H9 (cell line): ENCODE measurements around the gene KCNMA1. TPM values are rescaled to one million over a fixed set of nuclear protein-coding genes. Genes with fewer than 3 reads are reported as not detected.

Source experiments
- DNase-seq: peaks from one replicate; pipeline ENCODE4 v3.0.0-alpha.2; 2017
- H2AFZ ChIP-seq: one replicate; pipeline ENCODE4 v1.6.1; 2013; ENCODE audit warnings: mild to moderate bottlenecking, low read length, control low read depth, moderate library complexity
- H2AK5ac ChIP-seq: 2 replicates; pipeline ENCODE4 v1.6.1; 2013; ENCODE audit warnings: low read length, control low read depth, mixed read lengths; ENCODE audit not compliant: insufficient read length
- H2BK120ac ChIP-seq: one replicate; pipeline ENCODE4 v1.6.1; 2013; ENCODE audit warnings: low read depth, mild to moderate bottlenecking, low read length, control low read depth, inconsistent platforms; ENCODE audit not compliant: poor library complexity, severe bottlenecking
- H2BK12ac ChIP-seq: 2 replicates; pipeline ENCODE4 v1.6.1; 2013; ENCODE audit warnings: low read length, control low read depth, mixed read lengths, low read depth; ENCODE audit not compliant: insufficient read length
- H2BK15ac ChIP-seq: 2 replicates; pipeline ENCODE4 v1.6.1; 2013; ENCODE audit warnings: low read depth, low read length, control low read depth
- H2BK20ac ChIP-seq: one replicate; pipeline ENCODE4 v1.6.1; 2013; ENCODE audit warnings: low read depth, mild to moderate bottlenecking, low read length, control low read depth, inconsistent platforms; ENCODE audit not compliant: poor library complexity, severe bottlenecking
- H2BK5ac ChIP-seq: 2 replicates; pipeline ENCODE4 v1.6.1; 2013; ENCODE audit warnings: low read length, control low read depth, mixed read lengths; ENCODE audit not compliant: insufficient read length
- H3K14ac ChIP-seq: 2 replicates; pipeline ENCODE4 v1.6.1; 2013; ENCODE audit warnings: low read length, control low read depth; ENCODE audit not compliant: insufficient read depth
- H3K18ac ChIP-seq: 2 replicates; pipeline ENCODE4 v1.6.1; 2013; ENCODE audit warnings: low read depth, mild to moderate bottlenecking, mixed read lengths, low read length, control low read depth; ENCODE audit not compliant: insufficient read length
- H3K23ac ChIP-seq: 2 replicates; pipeline ENCODE4 v1.6.1; 2013; ENCODE audit warnings: low read length, control low read depth, mixed read lengths, low read depth; ENCODE audit not compliant: insufficient read length
- H3K23me2 ChIP-seq: 2 replicates; pipeline ENCODE4 v1.6.1; 2013; ENCODE audit warnings: low read depth, mild to moderate bottlenecking, mixed read lengths, low read length, control low read depth; ENCODE audit not compliant: insufficient read length, poor library complexity, severe bottlenecking
- H3K27ac ChIP-seq: 2 replicates; pipeline ENCODE4 v1.5.1; 2013; ENCODE audit warnings: low read length, control low read depth, mixed read lengths, low read depth; ENCODE audit not compliant: insufficient read length
- H3K27me3 ChIP-seq: 2 replicates; pipeline ENCODE4 v1.6.1; 2013; ENCODE audit warnings: low read length, control low read depth, inconsistent platforms; ENCODE audit not compliant: insufficient read depth
- H3K4ac ChIP-seq: 2 replicates; pipeline ENCODE4 v1.6.1; 2013; ENCODE audit warnings: low read depth, mild to moderate bottlenecking, control low read depth, inconsistent platforms, low read length, moderate library complexity
- H3K4me1 ChIP-seq: 2 replicates; pipeline ENCODE4 v1.6.1; 2013; ENCODE audit warnings: low read length, control low read depth, inconsistent platforms; ENCODE audit not compliant: insufficient read depth
- H3K4me2 ChIP-seq: 2 replicates; pipeline ENCODE4 v1.6.1; 2013; ENCODE audit warnings: low read length, control low read depth, mixed read lengths; ENCODE audit not compliant: insufficient read length, insufficient read depth
- H3K56ac ChIP-seq: 2 replicates; pipeline ENCODE4 v1.6.1; 2013; ENCODE audit warnings: low read depth, mild to moderate bottlenecking, mixed read lengths, low read length, control low read depth; ENCODE audit not compliant: insufficient read length
- H3K79me1 ChIP-seq: 2 replicates; pipeline ENCODE4 v1.6.1; 2013; ENCODE audit warnings: low read depth, mild to moderate bottlenecking, moderate library complexity, low read length, control low read depth, inconsistent platforms; ENCODE audit not compliant: insufficient read depth, poor library complexity, severe bottlenecking
- H3K79me2 ChIP-seq: 2 replicates; pipeline ENCODE4 v1.6.1; 2013; ENCODE audit warnings: low read length, control low read depth, inconsistent platforms; ENCODE audit not compliant: insufficient read depth
- H3K9ac ChIP-seq: 2 replicates; pipeline ENCODE4 v1.6.1; 2013; ENCODE audit warnings: low read length, control low read depth, mixed read lengths; ENCODE audit not compliant: insufficient read length; ENCODE audit errors: extremely low read depth
- H3K9me3 ChIP-seq: one replicate; pipeline ENCODE4 v1.6.1; 2013; ENCODE audit warnings: low read depth, low read length, inconsistent platforms; ENCODE audit not compliant: control insufficient read depth
- H3T11ph ChIP-seq: one replicate; pipeline ENCODE4 v1.6.1; 2013; ENCODE audit warnings: mild to moderate bottlenecking, low read length, control low read depth, inconsistent platforms
- H4K20me1 ChIP-seq: one replicate; pipeline ENCODE4 v1.6.1; 2013; ENCODE audit not compliant: control insufficient read depth, insufficient read length, insufficient read depth
- H4K5ac ChIP-seq: 2 replicates; pipeline ENCODE4 v1.6.1; 2013; ENCODE audit warnings: low read depth, mild to moderate bottlenecking, mixed read lengths, low read length, control low read depth; ENCODE audit not compliant: insufficient read length
- H4K8ac ChIP-seq: replicated peaks from 2 replicates; pipeline ENCODE4 v1.6.1; 2013; ENCODE audit warnings: low read length, control low read depth, mixed read lengths, low read depth; ENCODE audit not compliant: insufficient read length
- H4K91ac ChIP-seq: 2 replicates; pipeline ENCODE4 v1.6.1; 2013; ENCODE audit warnings: low read depth, mild to moderate bottlenecking, moderate library complexity, mixed read lengths, low read length, control low read depth; ENCODE audit not compliant: insufficient read length
- H3K27ac Mint-ChIP-seq, 3 experiments: 2 replicates in 2 of 3; 3 replicates in 1 of 3; pipeline ENCODE4 v1.8.0; 2020 to 2021; ENCODE audit warnings: mixed read lengths in 3 of 3, mild to moderate bottlenecking in 1 of 3, moderate library complexity in 1 of 3
- H3K27me3 Mint-ChIP-seq: 2 replicates; pipeline ENCODE4 v1.8.0; 2021; ENCODE audit warnings: low read depth, mild to moderate bottlenecking, moderate library complexity, mixed read lengths
- H3K36me3 Mint-ChIP-seq, 3 experiments: 2 replicates in 2 of 3; 3 replicates in 1 of 3; pipeline ENCODE4 v1.8.0; 2020 to 2021; ENCODE audit warnings: low read depth in 3 of 3, mixed read lengths in 3 of 3; ENCODE audit not compliant: insufficient read depth in 1 of 3
- H3K4me1 Mint-ChIP-seq, 2 experiments: 2 replicates each; pipeline ENCODE4 v1.8.0; 2020; ENCODE audit warnings: mixed read lengths in 2 of 2
- H3K4me3 Mint-ChIP-seq, 2 experiments: 2 replicates in 1 of 2; 3 replicates in 1 of 2; pipeline ENCODE4 v1.8.0; 2020 to 2021; ENCODE audit warnings: mild to moderate bottlenecking in 2 of 2, mixed read lengths in 2 of 2, moderate library complexity in 1 of 2
- H3K9me3 Mint-ChIP-seq, 2 experiments: 2 replicates in 1 of 2; 3 replicates in 1 of 2; pipeline ENCODE4 v1.8.0; 2020; ENCODE audit warnings: mild to moderate bottlenecking in 2 of 2, mixed read lengths in 2 of 2, moderate library complexity in 1 of 2
- WGBS: extraction: QIAGEN DNeasy Blood & Tissue Kit; methylation state at CpG from one replicate; pipeline ENCODE4 v1.1.7; 2013; ENCODE audit warnings: missing lambda C conversion rate, low lambda C conversion rate, mixed read lengths; ENCODE audit not compliant: insufficient read length; ENCODE audit errors: extremely low coverage; 5-methylcytosine and 5-hydroxymethylcytosine counted together
- total RNA-seq: library from RNA; stranded (reverse); gene quantifications from 2 replicates; pipeline ENCODE4 v1.2.1, GENCODE V29; 2021
- TF ChIP-seq, protein P1 (sequence below): fragments of 200-600 bp; sonication (generic); conservative IDR thresholded peaks from 3 replicates; pipeline ENCODE4 v1.8.0; 2021; ENCODE audit warnings: antibody characterized with exemption, mild to moderate bottlenecking

The KCNMA1 gene
- total RNA-seq, 1 experiment from 2014 or later, result 2.0 TPM

GRCh38 chr10:77121829-77122228 is 515.8 kb downstream of the KCNMA1 start:
- no peak overlapping the region for H3K4me3 Mint-ChIP-seq

More at GRCh38 chr10:77121829-77122228, 515.8 kb downstream of the KCNMA1 start:
- H3K9me3 Mint-ChIP-seq, result no peaks in the 10 kb centered on the region
- WGBS, result no CpG with 5 or more reads among the region's 10 CpGs
- no peak overlapping the region for H3T11ph ChIP-seq
- no peak overlapping the region for H2BK120ac ChIP-seq
- H3K4me1 ChIP-seq, result no peaks in the 10 kb centered on the region
- no peaks in the 10 kb centered on the region for H3K9me3 ChIP-seq
- no peak overlapping the region for H3K14ac ChIP-seq
- no peak overlapping the region for H3K27ac Mint-ChIP-seq
- H4K91ac ChIP-seq, result no peak overlapping the region
- DNase-seq, result no peak
- H3K4ac ChIP-seq, result no peak overlapping the region
- H3K27me3 Mint-ChIP-seq, result peaks cover 30% of the 10 kb centered on the region
- H2BK20ac ChIP-seq, result no peak overlapping the region
- no peaks in the 10 kb centered on the region for H3K79me1 ChIP-seq
- H2BK15ac ChIP-seq, result no peak overlapping the region
- no peak overlapping the region for H2AK5ac ChIP-seq
- H3K4me2 ChIP-seq, result no peak overlapping the region
- H3K23me2 ChIP-seq, result no peaks in the 10 kb centered on the region
- H3K27ac ChIP-seq, result no peak overlapping the region
- TF ChIP-seq, protein P1, sequence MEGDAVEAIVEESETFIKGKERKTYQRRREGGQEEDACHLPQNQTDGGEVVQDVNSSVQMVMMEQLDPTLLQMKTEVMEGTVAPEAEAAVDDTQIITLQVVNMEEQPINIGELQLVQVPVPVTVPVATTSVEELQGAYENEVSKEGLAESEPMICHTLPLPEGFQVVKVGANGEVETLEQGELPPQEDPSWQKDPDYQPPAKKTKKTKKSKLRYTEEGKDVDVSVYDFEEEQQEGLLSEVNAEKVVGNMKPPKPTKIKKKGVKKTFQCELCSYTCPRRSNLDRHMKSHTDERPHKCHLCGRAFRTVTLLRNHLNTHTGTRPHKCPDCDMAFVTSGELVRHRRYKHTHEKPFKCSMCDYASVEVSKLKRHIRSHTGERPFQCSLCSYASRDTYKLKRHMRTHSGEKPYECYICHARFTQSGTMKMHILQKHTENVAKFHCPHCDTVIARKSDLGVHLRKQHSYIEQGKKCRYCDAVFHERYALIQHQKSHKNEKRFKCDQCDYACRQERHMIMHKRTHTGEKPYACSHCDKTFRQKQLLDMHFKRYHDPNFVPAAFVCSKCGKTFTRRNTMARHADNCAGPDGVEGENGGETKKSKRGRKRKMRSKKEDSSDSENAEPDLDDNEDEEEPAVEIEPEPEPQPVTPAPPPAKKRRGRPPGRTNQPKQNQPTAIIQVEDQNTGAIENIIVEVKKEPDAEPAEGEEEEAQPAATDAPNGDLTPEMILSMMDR, result no peak
- peaks cover 9% of the 10 kb centered on the region in 2 experiments for H3K4me1 Mint-ChIP-seq
- H4K5ac ChIP-seq, result no peak overlapping the region
- H3K27me3 ChIP-seq, result no peaks in the 10 kb centered on the region
- no peak overlapping the region for H2BK12ac ChIP-seq
- no peak overlapping the region for H2AFZ ChIP-seq
- H3K23ac ChIP-seq, result no peak overlapping the region
- no peak overlapping the region for H3K56ac ChIP-seq
- H3K36me3 Mint-ChIP-seq, result no peaks in the 10 kb centered on the region; a peak in 1 of 7 replicates
- H4K20me1 ChIP-seq, result no peaks in the 10 kb centered on the region
- H4K8ac ChIP-seq, result no peak overlapping the region
- no peaks in the 10 kb centered on the region for H3K79me2 ChIP-seq
- H2BK5ac ChIP-seq, result no peak overlapping the region
- no peak overlapping the region for H3K9ac ChIP-seq
- no peak overlapping the region for H3K18ac ChIP-seq
